ENCODE measurements around the gene WNT8B.
A peak's percentile ranks its signal among the peaks of the same experiment; 100 is the strongest.

DNA sequence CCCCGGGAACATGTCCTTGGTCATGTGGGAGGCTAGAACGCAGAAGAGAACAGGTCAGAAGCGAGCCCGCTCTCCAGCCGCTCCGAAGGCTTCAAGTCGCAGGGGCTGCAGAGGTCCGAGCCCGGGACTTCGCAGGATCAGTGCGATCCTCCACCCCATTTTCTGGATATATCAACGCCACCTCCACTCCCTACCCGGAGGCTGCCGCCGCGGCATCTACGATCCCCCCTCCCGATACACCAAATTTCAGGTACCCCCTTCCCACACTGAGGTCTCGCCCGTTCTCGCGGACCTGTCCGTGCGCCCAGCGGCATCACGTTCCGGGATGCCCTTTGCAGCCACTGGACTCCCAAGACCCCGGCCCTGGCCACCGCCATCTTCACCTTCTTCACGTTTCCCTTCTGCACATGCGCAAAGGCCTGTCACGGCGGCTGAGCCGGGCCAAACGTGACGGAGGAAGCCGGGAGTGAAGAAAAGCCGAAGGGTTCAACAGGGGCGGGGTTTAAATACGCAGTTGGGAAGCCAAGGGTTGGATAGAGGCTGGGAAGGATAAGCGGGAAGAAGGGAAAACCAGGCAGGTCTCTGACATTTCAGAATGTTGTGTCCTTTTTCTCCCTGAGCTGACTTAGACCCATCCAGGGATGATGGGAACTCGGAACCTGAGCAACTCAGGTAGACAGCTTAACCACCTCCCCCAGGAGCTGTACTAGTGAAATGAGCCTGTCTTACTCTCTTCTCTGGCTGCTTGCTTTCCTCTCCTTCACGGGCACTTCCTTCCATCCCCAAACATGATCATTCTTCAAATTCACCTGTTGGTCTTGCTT is 66.9 kb downstream of the WNT8B start, which contains the start of gene NDUFB8:
- TF ChIP-seq, protein P1, sequence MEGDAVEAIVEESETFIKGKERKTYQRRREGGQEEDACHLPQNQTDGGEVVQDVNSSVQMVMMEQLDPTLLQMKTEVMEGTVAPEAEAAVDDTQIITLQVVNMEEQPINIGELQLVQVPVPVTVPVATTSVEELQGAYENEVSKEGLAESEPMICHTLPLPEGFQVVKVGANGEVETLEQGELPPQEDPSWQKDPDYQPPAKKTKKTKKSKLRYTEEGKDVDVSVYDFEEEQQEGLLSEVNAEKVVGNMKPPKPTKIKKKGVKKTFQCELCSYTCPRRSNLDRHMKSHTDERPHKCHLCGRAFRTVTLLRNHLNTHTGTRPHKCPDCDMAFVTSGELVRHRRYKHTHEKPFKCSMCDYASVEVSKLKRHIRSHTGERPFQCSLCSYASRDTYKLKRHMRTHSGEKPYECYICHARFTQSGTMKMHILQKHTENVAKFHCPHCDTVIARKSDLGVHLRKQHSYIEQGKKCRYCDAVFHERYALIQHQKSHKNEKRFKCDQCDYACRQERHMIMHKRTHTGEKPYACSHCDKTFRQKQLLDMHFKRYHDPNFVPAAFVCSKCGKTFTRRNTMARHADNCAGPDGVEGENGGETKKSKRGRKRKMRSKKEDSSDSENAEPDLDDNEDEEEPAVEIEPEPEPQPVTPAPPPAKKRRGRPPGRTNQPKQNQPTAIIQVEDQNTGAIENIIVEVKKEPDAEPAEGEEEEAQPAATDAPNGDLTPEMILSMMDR (IDR thresholded peaks at IDR 0.05), result peak in 1 of 7 experiments; percentile 15
- TF ChIP-seq POLR2AphosphoS5 (IDR thresholded peaks at IDR 0.05), result peak; percentile 78 to 95 (median 92)
